GM18909 (cell line): ENCODE data around the gene CTDP1.

ENCODE experiments used
- ATAC-seq: cut with Tn5 transposase; IDR thresholded peaks from one replicate; pipeline ENCODE4 v1.9.1; 2021; ENCODE audit warnings: mild to moderate bottlenecking; ENCODE audit not compliant: unreplicated experiment, poor library complexity

The CTDP1 gene

GRCh38 chr18:79754022-79754761, 74.6 kb downstream of the CTDP1 start:
- ATAC-seq: no peak

GRCh38 chr18:79754831-79755351, 75.3 kb downstream of the CTDP1 start:
- ATAC-seq: no peak

GRCh38 chr18:79755496-79756142, 76.0 kb downstream of the CTDP1 start:
- ATAC-seq: no peak

- no peak for ATAC-seq
Observed at GRCh38 chr18:79756143-79756500, 76.5 kb downstream of the CTDP1 start.

- no peak for ATAC-seq
Observed at GRCh38 chr18:79756826-79757225, 77.2 kb downstream of the CTDP1 start.

GRCh38 chr18:79760348-79760747, 80.7 kb downstream of the CTDP1 start:
- ATAC-seq: no peak

- ATAC-seq: no peak
Observed at GRCh38 chr18:79760881-79761280, 81.3 kb downstream of the CTDP1 start.

- ATAC-seq: no peak
Observed at GRCh38 chr18:79763407-79763806, 83.8 kb downstream of the CTDP1 start.

- no peak for ATAC-seq
Observed at GRCh38 chr18:79764131-79764530, 84.5 kb downstream of the CTDP1 start.

- no peak for ATAC-seq
Observed at GRCh38 chr18:79765491-79766245, 86.1 kb downstream of the CTDP1 start.

- no peak for ATAC-seq
Observed at GRCh38 chr18:79766308-79766707, 86.7 kb downstream of the CTDP1 start.

GRCh38 chr18:79768745-79769144, 89.1 kb downstream of the CTDP1 start:
- ATAC-seq: no peak

GRCh38 chr18:79769698-79770500, 90.3 kb downstream of the CTDP1 start:
- ATAC-seq: no peak

- ATAC-seq: no peak
Observed at GRCh38 chr18:79770501-79770815, 90.9 kb downstream of the CTDP1 start.

GRCh38 chr18:79770826-79771225, 91.2 kb downstream of the CTDP1 start:
- no peak for ATAC-seq

- no peak for ATAC-seq
Observed at GRCh38 chr18:79771446-79772107, 92.0 kb downstream of the CTDP1 start.

GRCh38 chr18:79772108-79772864, 92.7 kb downstream of the CTDP1 start:
- no peak for ATAC-seq

- ATAC-seq: no peak
Observed at GRCh38 chr18:79772865-79773696, 93.5 kb downstream of the CTDP1 start.
